H1 (cell line): ENCODE measurements around the gene DSTYK. TPM values are rescaled to one million over a fixed set of nuclear protein-coding genes. Genes with fewer than 3 reads are reported as not detected.

Experiments
- ASH2L ChIP-seq: fragments of 200-600, 300-600 bp; sonication (generic); IDR thresholded peaks from one replicate; pipeline ENCODE4 v1.7.1; 2017; ENCODE audit warnings: low read length
- ATF3 ChIP-seq: IDR thresholded peaks from 2 replicates; pipeline ENCODE4 v1.6.1; 2011; ENCODE audit warnings: low read depth, mild to moderate bottlenecking, low read length; ENCODE audit not compliant: insufficient read depth
- BRCA1 ChIP-seq: IDR thresholded peaks from 2 replicates; pipeline ENCODE4 v1.6.1; 2012; ENCODE audit warnings: low read depth, low read length, improper control_type of control experiment
- PHF8 ChIP-seq: fragments of 200-600 bp; sonication (generic); conservative IDR thresholded peaks from 2 replicates; pipeline ENCODE4 v1.7.1; 2012; ENCODE audit warnings: low read depth, mild to moderate bottlenecking, inconsistent platforms, low read length, moderate library complexity
- RFX5 ChIP-seq: IDR thresholded peaks from 2 replicates; pipeline ENCODE4 v1.6.1; 2011; ENCODE audit warnings: low read depth, low read length, improper control_type of control experiment, borderline replicate concordance
- RXRA ChIP-seq: IDR thresholded peaks from 2 replicates; pipeline ENCODE4 v1.6.1; 2011; ENCODE audit warnings: low read depth, mild to moderate bottlenecking, low read length, moderate library complexity; ENCODE audit not compliant: insufficient read depth
- TCF12 ChIP-seq: IDR thresholded peaks from 2 replicates; pipeline ENCODE4 v1.6.1; 2011; ENCODE audit warnings: low read depth, mild to moderate bottlenecking, low read length
- USF2 ChIP-seq: IDR thresholded peaks from 2 replicates; pipeline ENCODE4 v1.6.1; 2011; ENCODE audit warnings: low read length, improper control_type of control experiment
- polyA plus RNA-seq, 7 experiments: library from polyadenylated mRNA; depleted of rRNA in 3 of 7; stranded (reverse) in 5 of 7; unstranded in 2 of 7; fragments of >200 nt in 5 of 7; fragments of 200-250 nt in 2 of 7; gene quantifications; 1 replicate in 5 of 7; 2 replicates in 1 of 7; 4 replicates in 1 of 7; pipeline versions ENCODE4 v1.2.1 to v1.2.3, GENCODE V29; 2011 to 2013; ENCODE audit warnings: missing spikeins in 2 of 7, mixed read lengths in 2 of 7
- total RNA-seq: library from RNA; stranded (reverse); fragmentation: NEBNext Ultra II Directional; extraction: Animal tissue kit (Norgen Biotek cat#: 25700); gene quantifications from 2 replicates; pipeline ENCODE4 v1.2.1, GENCODE V29; 2021
- TF ChIP-seq, protein P1 (sequence below): IDR thresholded peaks from 2 replicates; pipeline ENCODE4 v1.6.1; 2012; ENCODE audit warnings: inconsistent platforms
- TF ChIP-seq, protein P2 (sequence below): IDR thresholded peaks from 2 replicates; pipeline ENCODE4 v1.6.1; 2012; ENCODE audit warnings: inconsistent platforms

The DSTYK gene
- total and polyA plus RNA-seq, 2 of the 8 experiments (the other 6 are each of a cell fraction or from before 2014, with no cell fraction given): 2.7 to 8.5 TPM

DNA sequence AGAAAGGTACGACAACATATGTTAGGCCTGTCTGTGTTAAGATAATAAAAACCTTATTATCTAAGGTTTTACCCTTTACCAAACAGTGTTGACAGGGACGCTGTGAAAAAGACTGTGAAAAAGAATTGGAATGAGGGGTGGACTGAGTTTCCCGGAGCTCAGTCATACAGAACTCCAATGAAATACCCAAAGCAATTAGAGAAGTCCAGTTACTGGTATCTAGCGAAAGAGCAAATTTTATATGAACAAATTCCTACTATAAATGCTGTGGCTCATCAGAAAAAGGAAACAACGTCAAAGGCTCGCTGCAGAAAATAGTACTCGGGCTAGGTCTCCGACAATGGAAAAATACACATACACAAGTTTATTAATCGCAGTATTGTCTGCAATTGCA lies 89.0 kb downstream of the DSTYK start (continued):
- TF ChIP-seq ATF3 (no peak), USF2 (no peak), TCF12 (no peak), RXRA (no peak), PHF8 (no peak), ASH2L (no peak), RFX5 (no peak), BRCA1 (no peak)
- TF ChIP-seq, protein P1, sequence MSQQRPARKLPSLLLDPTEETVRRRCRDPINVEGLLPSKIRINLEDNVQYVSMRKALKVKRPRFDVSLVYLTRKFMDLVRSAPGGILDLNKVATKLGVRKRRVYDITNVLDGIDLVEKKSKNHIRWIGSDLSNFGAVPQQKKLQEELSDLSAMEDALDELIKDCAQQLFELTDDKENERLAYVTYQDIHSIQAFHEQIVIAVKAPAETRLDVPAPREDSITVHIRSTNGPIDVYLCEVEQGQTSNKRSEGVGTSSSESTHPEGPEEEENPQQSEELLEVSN: no peak
- TF ChIP-seq, protein P2, sequence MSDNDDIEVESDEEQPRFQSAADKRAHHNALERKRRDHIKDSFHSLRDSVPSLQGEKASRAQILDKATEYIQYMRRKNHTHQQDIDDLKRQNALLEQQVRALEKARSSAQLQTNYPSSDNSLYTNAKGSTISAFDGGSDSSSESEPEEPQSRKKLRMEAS: no peak
